RWPE2 (cell line): Measurements from ENCODE around the gene KIF1A.
"Not testable (repeated sequence)": the region's sequence is repeated elsewhere in the genome, so short reads cannot be mapped to it uniquely, and the experiment has no call there.

Experiments used
- ATAC-seq: fragments of 200-7000 bp; cut with Tn5 transposase; 3 replicates; pipeline ENCODE4 v1.9.1; 2021; ENCODE audit warnings: low read depth
- DNase-seq: peaks from one replicate; pipeline ENCODE4 v3.0.0-alpha.2; 2020; ENCODE audit warnings: low spot score
- H3K27ac ChIP-seq: fragments of 450-650 bp; 2 replicates; pipeline ENCODE4 v1.5.1; 2017; ENCODE audit warnings: mild to moderate bottlenecking; ENCODE audit not compliant: poor library complexity, severe bottlenecking
- H3K27me3 ChIP-seq: fragments of 250-450 bp; sonication (Bioruptor Pico); 2 replicates; pipeline ENCODE4 v1.5.1; 2021; ENCODE audit warnings: mild to moderate bottlenecking, moderate library complexity; ENCODE audit not compliant: insufficient read depth, poor library complexity, severe bottlenecking
- H3K36me3 ChIP-seq: fragments of 250-450 bp; sonication (Bioruptor Pico); 2 replicates; pipeline ENCODE4 v1.5.1; 2020; ENCODE audit warnings: low read depth, mild to moderate bottlenecking, moderate library complexity
- H3K4me1 ChIP-seq: fragments of 250-450 bp; sonication (Bioruptor Pico); 2 replicates; pipeline ENCODE4 v1.5.1; 2021; ENCODE audit warnings: mild to moderate bottlenecking, moderate library complexity; ENCODE audit not compliant: insufficient read depth, poor library complexity, severe bottlenecking
- H3K4me3 ChIP-seq: fragments of 250-450 bp; sonication (Bioruptor Pico); 2 replicates; pipeline ENCODE4 v1.5.1; 2021; ENCODE audit warnings: mild to moderate bottlenecking, moderate library complexity; ENCODE audit not compliant: severe bottlenecking
- H3K9me3 ChIP-seq: fragments of 250-450 bp; sonication (Bioruptor Pico); 2 replicates; pipeline ENCODE4 v1.5.1; 2021; ENCODE audit warnings: mild to moderate bottlenecking, moderate library complexity; ENCODE audit not compliant: severe bottlenecking
- TF ChIP-seq, protein P1 (sequence below): fragments of 450-650 bp; IDR thresholded peaks from one replicate; pipeline ENCODE4 v1.5.1; 2017; ENCODE audit warnings: mild to moderate bottlenecking, moderate library complexity; ENCODE audit not compliant: poor library complexity, severe bottlenecking

KIF1A gene

GRCh38 chr2:240687741-240688552 is 132.1 kb downstream of the KIF1A start:
- no peaks in the 10 kb centered on the region for H3K36me3 ChIP-seq
- H3K9me3 ChIP-seq, result no peaks in the 10 kb centered on the region
- TF ChIP-seq, protein P1, sequence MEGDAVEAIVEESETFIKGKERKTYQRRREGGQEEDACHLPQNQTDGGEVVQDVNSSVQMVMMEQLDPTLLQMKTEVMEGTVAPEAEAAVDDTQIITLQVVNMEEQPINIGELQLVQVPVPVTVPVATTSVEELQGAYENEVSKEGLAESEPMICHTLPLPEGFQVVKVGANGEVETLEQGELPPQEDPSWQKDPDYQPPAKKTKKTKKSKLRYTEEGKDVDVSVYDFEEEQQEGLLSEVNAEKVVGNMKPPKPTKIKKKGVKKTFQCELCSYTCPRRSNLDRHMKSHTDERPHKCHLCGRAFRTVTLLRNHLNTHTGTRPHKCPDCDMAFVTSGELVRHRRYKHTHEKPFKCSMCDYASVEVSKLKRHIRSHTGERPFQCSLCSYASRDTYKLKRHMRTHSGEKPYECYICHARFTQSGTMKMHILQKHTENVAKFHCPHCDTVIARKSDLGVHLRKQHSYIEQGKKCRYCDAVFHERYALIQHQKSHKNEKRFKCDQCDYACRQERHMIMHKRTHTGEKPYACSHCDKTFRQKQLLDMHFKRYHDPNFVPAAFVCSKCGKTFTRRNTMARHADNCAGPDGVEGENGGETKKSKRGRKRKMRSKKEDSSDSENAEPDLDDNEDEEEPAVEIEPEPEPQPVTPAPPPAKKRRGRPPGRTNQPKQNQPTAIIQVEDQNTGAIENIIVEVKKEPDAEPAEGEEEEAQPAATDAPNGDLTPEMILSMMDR, result no peak
- H3K4me1 ChIP-seq, result no peaks in the 10 kb centered on the region
- ATAC-seq (no peak), DNase-seq (peak; percentile 49)
- H3K27ac ChIP-seq, result no peak overlapping the region
- H3K27me3 ChIP-seq, result peaks cover 15% of the 10 kb centered on the region
- H3K4me3 ChIP-seq, result no peak overlapping the region

DNA sequence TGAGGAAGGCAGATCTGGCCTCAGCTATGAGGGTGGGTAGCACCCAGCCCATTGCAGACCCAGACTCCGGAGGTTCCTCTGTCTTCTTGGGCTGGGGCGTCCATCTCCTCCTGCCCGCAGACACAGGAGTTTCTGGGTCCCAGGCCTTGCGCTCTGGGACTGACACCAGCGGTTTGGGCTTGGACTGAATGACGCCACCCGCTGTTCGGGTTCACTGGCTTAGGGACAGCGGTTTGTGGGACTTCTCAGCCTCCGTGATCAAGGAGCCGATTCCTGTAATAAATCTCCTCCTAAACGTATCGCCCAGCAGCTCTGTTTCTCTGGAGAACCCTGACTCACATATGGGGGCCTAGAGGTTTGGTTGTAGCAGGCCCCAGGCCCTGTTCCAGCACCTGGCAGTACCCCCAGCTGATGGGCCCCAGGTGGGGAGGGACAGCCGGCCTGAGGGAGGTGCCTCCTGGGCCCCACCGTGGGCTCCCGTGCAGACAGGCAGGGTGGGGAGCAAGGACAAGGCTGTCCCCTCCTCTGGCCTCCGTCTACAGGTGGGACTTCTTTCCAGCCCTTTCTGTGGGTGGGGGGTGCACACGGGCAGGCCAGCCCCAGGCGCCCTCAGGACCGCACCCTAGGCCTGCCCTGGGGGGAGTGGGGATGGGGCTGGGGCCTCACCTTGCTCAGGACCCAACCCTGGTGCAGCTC is 132.8 kb downstream of the KIF1A start:
- TF ChIP-seq, protein P1, result no peak
- DNase-seq (no peak), ATAC-seq (no peak)

DNA sequence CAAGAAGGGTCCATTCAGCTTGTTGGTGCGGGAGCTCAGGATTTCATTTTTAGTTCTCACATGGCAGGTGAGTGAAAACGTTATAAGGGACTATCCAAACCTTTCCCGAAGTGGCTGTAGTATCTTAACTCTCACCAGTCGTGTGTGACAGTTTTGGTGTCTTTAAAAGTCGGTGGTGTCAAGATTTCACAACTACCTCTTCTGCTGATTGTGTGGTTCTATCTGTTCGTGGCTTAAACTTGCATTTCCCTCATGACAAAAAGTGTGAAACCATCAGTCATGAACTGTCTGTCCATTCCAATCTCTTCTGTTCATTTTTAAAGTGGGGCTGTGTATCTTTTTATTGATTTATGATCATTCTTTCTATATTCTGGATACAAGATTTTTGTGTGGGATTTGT is 133.6 kb downstream of the KIF1A start:
- TF ChIP-seq, protein P1, result no peak
- no peaks in the 10 kb centered on the region for H3K36me3 ChIP-seq
- H3K9me3 ChIP-seq, result no peaks in the 10 kb centered on the region
- H3K27ac ChIP-seq, result no peak overlapping the region
- peaks cover 15% of the 10 kb centered on the region for H3K27me3 ChIP-seq
- no peak overlapping the region for H3K4me3 ChIP-seq
- ATAC-seq (no peak), DNase-seq (no peak)
- no peaks in the 10 kb centered on the region for H3K4me1 ChIP-seq

More for the DNA sequence above, 132.8 kb downstream of the KIF1A start:
- Histone ChIP-seq H3K27ac (no peak overlapping the region), H3K4me1 (no peaks in the 10 kb centered on the region), H3K9me3 (no peaks in the 10 kb centered on the region), H3K27me3 (peaks cover 15% of the 10 kb centered on the region), H3K4me3 (no peak overlapping the region), H3K36me3 (no peaks in the 10 kb centered on the region)

DNA sequence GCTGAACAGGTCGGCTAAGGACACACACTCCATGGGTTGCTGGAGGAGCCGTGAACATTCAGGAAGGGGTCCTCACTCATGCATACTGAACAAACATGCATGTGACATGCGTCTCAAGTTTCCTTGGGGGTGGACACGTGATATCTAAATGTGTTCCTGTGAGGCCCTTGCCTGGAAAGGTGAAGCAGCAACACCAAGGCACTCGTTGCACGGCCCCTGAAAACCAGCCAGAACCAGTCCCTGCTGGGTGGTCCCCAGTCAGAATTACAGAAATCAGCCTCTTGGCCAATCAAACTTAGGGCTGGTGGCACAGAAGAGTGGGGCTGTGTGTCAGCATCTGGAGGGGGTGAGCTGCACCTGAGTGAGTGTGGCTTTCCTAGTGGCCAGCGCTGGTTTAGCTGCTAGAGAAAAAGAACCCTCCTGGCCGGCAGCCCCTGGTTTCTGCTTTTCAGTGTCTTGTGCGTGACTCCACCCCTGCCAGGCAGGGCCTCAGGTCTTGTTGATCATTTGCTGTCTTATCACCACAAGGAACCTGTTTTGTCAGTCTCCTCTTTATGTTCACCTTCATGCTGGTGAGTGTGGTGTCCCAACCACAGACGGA is 134.1 kb downstream of the KIF1A start:
- Histone ChIP-seq H3K27ac (no peak overlapping the region), H3K9me3 (no peaks in the 10 kb centered on the region), H3K27me3 (peaks cover 15% of the 10 kb centered on the region), H3K36me3 (no peaks in the 10 kb centered on the region), H3K4me1 (no peaks in the 10 kb centered on the region), H3K4me3 (no peak overlapping the region)
- no peak for ATAC-seq
- TF ChIP-seq, protein P1, result no peak
- DNase-seq, result no peak

DNA sequence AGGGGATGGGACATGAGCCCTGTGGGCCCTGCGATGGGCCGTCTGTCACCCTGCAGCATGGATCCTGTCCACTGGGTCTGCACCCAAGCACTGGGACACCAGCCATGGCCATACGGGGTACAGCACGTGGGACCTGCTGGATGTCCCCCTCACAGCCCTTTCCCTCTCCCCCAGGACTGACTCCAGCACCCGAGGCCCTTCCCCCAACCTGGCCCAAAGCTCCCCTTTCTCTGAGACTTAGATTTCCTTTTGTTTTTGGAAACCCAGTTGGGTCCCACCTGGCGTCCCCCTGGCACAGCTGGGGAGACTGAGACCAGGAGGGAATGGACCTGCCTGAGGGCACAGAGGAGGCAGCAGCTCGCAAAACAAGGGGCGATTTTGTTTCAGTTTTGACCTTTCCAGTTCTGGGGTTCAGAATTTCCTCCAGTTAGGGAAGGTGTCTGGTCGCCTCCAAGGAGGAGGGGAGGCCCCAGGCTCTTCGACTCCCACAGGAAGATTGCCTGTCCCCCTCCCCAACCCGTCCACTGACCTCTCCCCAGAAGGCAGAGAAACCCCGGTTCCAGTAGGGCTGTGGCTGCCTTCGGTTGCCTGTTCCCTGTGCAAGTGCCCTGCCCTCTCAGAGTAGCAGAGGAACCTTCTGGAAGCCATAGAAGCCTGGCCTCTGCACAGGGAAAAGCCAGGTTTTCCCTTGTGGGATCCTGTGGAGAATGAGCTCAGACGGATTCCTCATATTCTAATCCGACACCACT is 135.9 kb downstream of the KIF1A start:
- not testable (repeated sequence) for H3K4me1 ChIP-seq, H3K9me3 ChIP-seq, H3K27ac ChIP-seq, DNase-seq, ATAC-seq, H3K4me3 ChIP-seq, H3K36me3 ChIP-seq
- peaks cover 15% of the 10 kb centered on the region for H3K27me3 ChIP-seq

DNA sequence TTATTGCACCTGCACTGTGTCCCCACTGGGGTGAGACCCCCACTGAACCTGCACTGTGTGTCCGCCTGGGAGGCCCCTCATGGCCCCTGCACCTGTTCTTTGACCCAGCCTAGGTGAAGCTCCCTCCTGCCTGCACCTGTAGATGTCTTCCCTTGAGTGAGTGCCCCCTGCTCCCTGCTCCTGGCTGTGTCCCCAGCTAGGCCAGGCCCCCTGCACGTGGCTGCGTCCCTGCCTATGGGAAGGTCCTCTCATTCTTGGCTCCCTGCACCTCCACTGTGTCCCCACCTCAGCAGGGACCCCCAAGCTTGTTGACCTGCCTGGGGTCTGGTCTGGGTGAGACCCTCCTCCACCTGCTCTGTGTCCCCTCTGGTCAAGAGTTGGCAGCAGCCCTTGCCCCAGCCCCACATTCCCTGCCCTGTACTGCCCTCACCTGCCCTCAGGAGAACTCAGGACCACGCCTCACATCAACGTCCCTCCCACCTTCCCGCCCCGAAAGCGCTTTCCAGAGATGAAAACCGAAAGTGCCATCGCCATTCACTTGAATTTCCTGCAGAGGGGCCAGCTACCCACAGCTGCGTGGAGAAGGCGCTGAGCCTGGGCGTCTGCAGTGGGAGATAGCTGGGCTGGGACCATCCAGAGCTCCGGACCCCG is 136.6 kb downstream of the KIF1A start:
- not testable (repeated sequence) for H3K36me3 ChIP-seq, H3K9me3 ChIP-seq, ATAC-seq, H3K4me1 ChIP-seq, H3K4me3 ChIP-seq, H3K27ac ChIP-seq, DNase-seq
- peaks cover 15% of the 10 kb centered on the region for H3K27me3 ChIP-seq
